HEK293 (cell line): ENCODE measurements around the gene FUT6.

Experiments
- CTCF ChIA-PET: fragments of 350-600 bp; formaldehyde crosslinking; extraction: SDS; loops from one replicate; lab custom pipeline; 2021; ENCODE audit warnings: antibody characterized with exemption; lab: Yijun Ruan, JAX
- POLR2A ChIA-PET: fragments of 300-600 bp; formaldehyde crosslinking; extraction: SDS; loops from one replicate; lab custom pipeline; 2020; ENCODE audit warnings: antibody characterized with exemption, inconsistent platforms; lab: Yijun Ruan, JAX
- H3K27ac ChIP-seq: fragments of 200-500 bp; sonication (Bioruptor generic); 2 replicates; pipeline ENCODE4 v1.5.1; 2014; ENCODE audit warnings: low read depth, low read length, control low read depth, inconsistent platforms; ENCODE audit errors: extremely low read depth
- H3K36me3 ChIP-seq, 2 experiments: fragments of 200-500 bp in 1 of 2; sonication (Bioruptor generic) in 1 of 2; 1 replicate in 1 of 2; 2 replicates in 1 of 2; pipeline ENCODE4 v1.5.1; 2014 to 2017; ENCODE audit warnings: inconsistent platforms in 2 of 2, low read length in 2 of 2; ENCODE audit not compliant: control insufficient read depth in 2 of 2, insufficient read depth in 1 of 2
- H3K4me1 ChIP-seq: fragments of 200-500 bp; sonication (Bioruptor generic); 2 replicates; pipeline ENCODE4 v1.5.1; 2014; ENCODE audit warnings: mild to moderate bottlenecking, low read length, inconsistent platforms; ENCODE audit not compliant: control insufficient read depth, insufficient read depth
- H3K4me3 ChIP-seq: 2 replicates; pipeline ENCODE4 v1.5.1; 2011; ENCODE audit warnings: low read depth, mild to moderate bottlenecking, control low read depth, low read length, moderate library complexity
- H3K9me3 ChIP-seq: fragments of 200-500 bp; sonication (Bioruptor generic); 2 replicates; pipeline ENCODE4 v1.5.1; 2014; ENCODE audit warnings: low read depth, low read length, inconsistent platforms; ENCODE audit not compliant: control insufficient read depth, insufficient read depth
- FEZF1 ChIP-seq: fragments of 450-650 bp; formaldehyde crosslinking; IDR thresholded peaks from 2 replicates; pipeline ENCODE4 v1.5.1; 2016; ENCODE audit warnings: missing biosample characterization, missing genetic modification characterization
- HIC1 ChIP-seq: fragments of 450-650 bp; formaldehyde crosslinking; IDR thresholded peaks from 2 replicates; pipeline ENCODE4 v1.5.1; 2016; ENCODE audit warnings: missing biosample characterization, missing genetic modification characterization
- PATZ1 ChIP-seq: fragments of 450-650 bp; formaldehyde crosslinking; IDR thresholded peaks from 2 replicates; pipeline ENCODE4 v1.5.1; 2016; ENCODE audit warnings: missing biosample characterization, missing genetic modification characterization
- PRDM4 ChIP-seq: fragments of 450-650 bp; formaldehyde crosslinking; IDR thresholded peaks from 2 replicates; pipeline ENCODE4 v1.5.1; 2017; ENCODE audit warnings: missing biosample characterization, missing genetic modification characterization
- SCRT1 ChIP-seq: fragments of 450-650 bp; formaldehyde crosslinking; IDR thresholded peaks from 2 replicates; pipeline ENCODE4 v1.5.1; 2016; ENCODE audit warnings: missing biosample characterization, missing genetic modification characterization, borderline replicate concordance
- SP7 ChIP-seq: fragments of 450-650 bp; formaldehyde crosslinking; IDR thresholded peaks from 2 replicates; pipeline ENCODE4 v1.5.1; 2016; ENCODE audit warnings: missing biosample characterization, missing genetic modification characterization
- TRIM28 ChIP-seq: IDR thresholded peaks from 2 replicates; pipeline ENCODE4 v1.6.1; 2011; ENCODE audit warnings: low read length, control low read depth, borderline replicate concordance
- WT1 ChIP-seq: fragments of 450-650 bp; formaldehyde crosslinking; IDR thresholded peaks from 2 replicates; pipeline ENCODE4 v1.5.1; 2016; ENCODE audit warnings: missing biosample characterization, missing genetic modification characterization
- YY1 ChIP-seq: fragments of 450-650 bp; formaldehyde crosslinking; IDR thresholded peaks from 2 replicates; pipeline ENCODE4 v1.5.1; 2018; ENCODE audit warnings: missing biosample characterization, missing genetic modification characterization
- ZBTB8A ChIP-seq: fragments of 450-650 bp; formaldehyde crosslinking; IDR thresholded peaks from 2 replicates; pipeline ENCODE4 v1.5.1; 2016; ENCODE audit warnings: missing biosample characterization, missing genetic modification characterization
- ZNF112 ChIP-seq: fragments of 450-650 bp; formaldehyde crosslinking; IDR thresholded peaks from 2 replicates; pipeline ENCODE4 v1.5.0; 2017; ENCODE audit warnings: missing biosample characterization, missing genetic modification characterization
- ZNF140 ChIP-seq: fragments of 450-650 bp; formaldehyde crosslinking; IDR thresholded peaks from 2 replicates; pipeline ENCODE4 v1.5.1; 2016; ENCODE audit warnings: missing biosample characterization, missing genetic modification characterization
- ZNF18 ChIP-seq: fragments of 450-650 bp; formaldehyde crosslinking; IDR thresholded peaks from 2 replicates; pipeline ENCODE4 v1.5.1; 2016; ENCODE audit warnings: missing biosample characterization, missing genetic modification characterization
- ZNF280D ChIP-seq: fragments of 450-650 bp; formaldehyde crosslinking; IDR thresholded peaks from 2 replicates; pipeline ENCODE4 v1.5.1; 2016; ENCODE audit warnings: missing biosample characterization, missing genetic modification characterization
- ZNF302 ChIP-seq: fragments of 450-650 bp; formaldehyde crosslinking; IDR thresholded peaks from 2 replicates; pipeline ENCODE4 v1.5.1; 2016; ENCODE audit warnings: missing biosample characterization, missing genetic modification characterization, low read depth
- ZNF37A ChIP-seq: fragments of 450-650 bp; IDR thresholded peaks from 2 replicates; pipeline ENCODE4 v1.5.1; 2018; ENCODE audit warnings: missing biosample characterization, missing genetic modification characterization
- ZNF580 ChIP-seq: fragments of 450-650 bp; formaldehyde crosslinking; IDR thresholded peaks from 2 replicates; pipeline ENCODE4 v1.5.1; 2016; ENCODE audit warnings: missing biosample characterization, missing genetic modification characterization
- ZNF585B ChIP-seq: fragments of 450-650 bp; formaldehyde crosslinking; IDR thresholded peaks from 2 replicates; pipeline ENCODE4 v1.5.1; 2016; ENCODE audit warnings: missing biosample characterization, missing genetic modification characterization
- ZNF692 ChIP-seq: fragments of 450-650 bp; formaldehyde crosslinking; IDR thresholded peaks from 2 replicates; pipeline ENCODE4 v1.5.1; 2016; ENCODE audit warnings: missing biosample characterization, missing genetic modification characterization
- ZNF843 ChIP-seq: fragments of 450-650 bp; formaldehyde crosslinking; IDR thresholded peaks from 2 replicates; pipeline ENCODE4 v1.5.1; 2016; ENCODE audit warnings: missing biosample characterization, missing genetic modification characterization

Gene FUT6

GRCh38 chr19:5828661-5829566 lies 10.6 kb downstream of the FUT6 start:
- peak overlapping the region; percentile 31 for H3K4me3 ChIP-seq
- peaks cover 6% of the 10 kb centered on the region for H3K4me1 ChIP-seq
- H3K36me3 ChIP-seq, result no peaks in the 10 kb centered on the region
- H3K9me3 ChIP-seq, result no peaks in the 10 kb centered on the region
- CTCF ChIA-PET, result interaction anchor here (0.6 to 3.2 kb wide), 10 partner anchors 12 to 911 kb away, joined by 3 to 27 read pairs (median 4); partner anchors contain the start of gene NRTN
- H3K27ac ChIP-seq, result peak overlapping the region; percentile 59; the same call in 1 of the 2 replicates
- POLR2A ChIA-PET, result interaction anchor here (0.8 to 2.6 kb wide), 10 partner anchors 10 to 188 kb away, joined by 3 to 35 read pairs (median 4); partner anchors contain the start of genes FUT6, NDUFA11, NRTN and RANBP3
- TF ChIP-seq SP7 (tag by site-specific recombination) (peak; percentile 25; the same call in 1 of the 2 replicates), PRDM4 (no peak; the same call in 1 of the 2 replicates), HIC1 (peak; percentile 80), ZNF18 (tag by site-specific recombination) (no peak), ZNF140 (tag by site-specific recombination) (no peak), ZNF37A (tag by site-specific recombination) (no peak), WT1 (tag by site-specific recombination) (no peak), YY1 (tag by site-specific recombination) (no peak), ZNF302 (no peak), PATZ1 (peak; percentile 88), ZNF692 (tag by site-specific recombination) (peak; percentile 90), SCRT1 (no peak), TRIM28 (no peak), ZNF585B (tag by site-specific recombination) (no peak), ZBTB8A (peak; percentile 90), ZNF580 (tag by site-specific recombination) (no peak), ZNF843 (tag by site-specific recombination) (peak; percentile 57; the same call in 1 of the 2 replicates), ZNF280D (tag by site-specific recombination) (no peak), ZNF112 (tag by site-specific recombination) (no peak), FEZF1 (peak; percentile 52)
